Endothelial cell (in vitro differentiated cells): ENCODE results near the gene CSF1. TPM values are rescaled to one million over a fixed set of nuclear protein-coding genes. Genes with fewer than 3 reads are reported as not detected.

ENCODE experiments used
- DNase-seq: peaks from one replicate; pipeline ENCODE4 v3.0.0; 2021; ENCODE audit warnings: low spot score
- H3K27ac Mint-ChIP-seq: one replicate; pipeline ENCODE4 v1.8.0; 2021; ENCODE audit warnings: mixed read lengths, inconsistent platforms; ENCODE audit not compliant: unreplicated experiment
- H3K27me3 Mint-ChIP-seq: one replicate; pipeline ENCODE4 v1.8.0; 2021; ENCODE audit warnings: mild to moderate bottlenecking, moderate library complexity, mixed read lengths, inconsistent platforms; ENCODE audit not compliant: unreplicated experiment
- H3K36me3 Mint-ChIP-seq: one replicate; pipeline ENCODE4 v1.8.0; 2021; ENCODE audit warnings: mild to moderate bottlenecking, low read depth, mixed read lengths, inconsistent platforms; ENCODE audit not compliant: unreplicated experiment
- H3K4me1 Mint-ChIP-seq: one replicate; pipeline ENCODE4 v1.8.0; 2021; ENCODE audit warnings: mild to moderate bottlenecking, mixed read lengths, inconsistent platforms; ENCODE audit not compliant: unreplicated experiment
- H3K4me3 Mint-ChIP-seq: one replicate; pipeline ENCODE4 v1.8.0; 2021; ENCODE audit warnings: mild to moderate bottlenecking, mixed read lengths, inconsistent platforms; ENCODE audit not compliant: unreplicated experiment
- H3K9me3 Mint-ChIP-seq: one replicate; pipeline ENCODE4 v1.8.0; 2021; ENCODE audit warnings: mixed read lengths, inconsistent platforms; ENCODE audit not compliant: unreplicated experiment
- CTCF ChIP-seq: fragments of 200-600 bp; sonication (generic); IDR thresholded peaks from one replicate; pipeline ENCODE4 v1.5.0; 2021; ENCODE audit warnings: antibody characterized with exemption; ENCODE audit not compliant: unreplicated experiment
- total RNA-seq: library from RNA; stranded (reverse); fragmentation: NEBNext Ultra II Directional; extraction: Animal tissue kit (Norgen Biotek cat#: 25700); gene quantifications from one replicate; pipeline ENCODE4 v1.2.1, GENCODE V29; 2021; ENCODE audit not compliant: unreplicated experiment

The CSF1 gene
- total RNA-seq, 1 donor from 2014 or later, result 2.1 TPM

- peaks cover 17% of the 10 kb centered on the region for H3K27me3 Mint-ChIP-seq
- no peak overlapping the region for H3K27ac Mint-ChIP-seq
- DNase-seq, result no peak
- peaks cover 40% of the 10 kb centered on the region for H3K4me1 Mint-ChIP-seq
- H3K9me3 Mint-ChIP-seq, result no peaks in the 10 kb centered on the region
- no peak overlapping the region for H3K4me3 Mint-ChIP-seq
- TF ChIP-seq CTCF, result no peak
- peaks cover 14% of the 10 kb centered on the region for H3K36me3 Mint-ChIP-seq
Observed at GRCh38 chr1:109914587-109915240, 4.1 kb downstream of the CSF1 start.

- peaks cover 29% of the 10 kb centered on the region for H3K4me1 Mint-ChIP-seq
- no peak for DNase-seq
- H3K9me3 Mint-ChIP-seq, result no peaks in the 10 kb centered on the region
- H3K27me3 Mint-ChIP-seq, result peaks cover 11% of the 10 kb centered on the region
- H3K27ac Mint-ChIP-seq, result no peak overlapping the region
- TF ChIP-seq CTCF, result no peak
- H3K4me3 Mint-ChIP-seq, result no peak overlapping the region
- peaks cover 10% of the 10 kb centered on the region for H3K36me3 Mint-ChIP-seq
Observed at GRCh38 chr1:109917051-109917767, 6.6 kb downstream of the CSF1 start.

- H3K4me1 Mint-ChIP-seq, result peaks cover 27% of the 10 kb centered on the region
- H3K36me3 Mint-ChIP-seq, result peaks cover 13% of the 10 kb centered on the region
- TF ChIP-seq CTCF, result no peak
- peak overlapping the region; percentile 81 for H3K4me3 Mint-ChIP-seq
- H3K27me3 Mint-ChIP-seq, result peaks cover 8% of the 10 kb centered on the region
- peak overlapping the region; percentile 78 for H3K27ac Mint-ChIP-seq
- H3K9me3 Mint-ChIP-seq, result no peaks in the 10 kb centered on the region
- DNase-seq, result no peak
Observed at GRCh38 chr1:109917768-109918606, 7.3 kb downstream of the CSF1 start.

GRCh38 chr1:109918671-109919070, 8.0 kb downstream of the CSF1 start:
- Mint-ChIP-seq H3K4me1 (peaks cover 27% of the 10 kb centered on the region), H3K27me3 (peaks cover 8% of the 10 kb centered on the region), H3K9me3 (no peaks in the 10 kb centered on the region), H3K4me3 (peak overlapping the region; percentile 81), H3K27ac (peak overlapping the region; percentile 20), H3K36me3 (peaks cover 13% of the 10 kb centered on the region)
- DNase-seq, result no peak
- TF ChIP-seq CTCF, result no peak
